Amygdala (tissue), 56 donors: ENCODE data around the gene CTDSPL.

Experiments
- DNase-seq, 56 donors: peaks; one replicate each; lab custom pipeline; 2025; lab: John Stamatoyannopoulos, UW

Gene CTDSPL

GRCh38 chr3:38008191-38008701, 146.6 kb downstream of the CTDSPL start:
- no peak for DNase-seq

DNA sequence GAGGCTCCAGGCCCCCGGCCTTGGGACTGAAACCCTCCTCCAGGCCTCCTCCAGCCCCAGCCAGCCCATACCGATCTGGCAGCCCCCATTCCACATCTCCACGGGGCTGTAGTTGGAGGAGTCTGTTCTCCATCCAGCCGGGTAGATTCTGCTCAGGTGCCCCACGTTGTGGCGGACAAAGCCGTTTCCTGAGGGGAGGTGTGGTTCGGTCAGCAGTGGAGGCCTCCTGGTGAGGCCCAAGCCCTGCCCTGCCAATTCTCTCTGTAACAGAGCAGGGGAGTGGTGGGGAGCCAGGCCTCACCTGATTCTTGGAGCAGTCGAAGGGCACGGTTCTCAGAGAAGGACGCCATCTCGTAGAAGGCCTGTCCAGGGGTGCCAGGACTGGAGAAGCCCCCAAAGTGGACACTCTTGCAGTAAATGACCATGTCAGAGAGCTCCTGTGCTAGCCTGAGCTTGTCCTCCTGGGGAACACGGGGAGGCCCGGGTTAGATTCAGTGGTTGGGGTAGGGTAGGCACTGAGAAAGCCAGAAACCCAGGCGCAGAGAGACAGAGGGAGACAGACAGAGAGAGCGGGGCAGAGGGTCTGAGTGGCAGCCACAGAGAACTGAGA, 147.4 kb downstream of the CTDSPL start:
- DNase-seq, result no peak

GRCh38 chr3:38009807-38010591, 148.3 kb downstream of the CTDSPL start:
- DNase-seq, result peak in 1 of 56 donors; percentile 16

DNA sequence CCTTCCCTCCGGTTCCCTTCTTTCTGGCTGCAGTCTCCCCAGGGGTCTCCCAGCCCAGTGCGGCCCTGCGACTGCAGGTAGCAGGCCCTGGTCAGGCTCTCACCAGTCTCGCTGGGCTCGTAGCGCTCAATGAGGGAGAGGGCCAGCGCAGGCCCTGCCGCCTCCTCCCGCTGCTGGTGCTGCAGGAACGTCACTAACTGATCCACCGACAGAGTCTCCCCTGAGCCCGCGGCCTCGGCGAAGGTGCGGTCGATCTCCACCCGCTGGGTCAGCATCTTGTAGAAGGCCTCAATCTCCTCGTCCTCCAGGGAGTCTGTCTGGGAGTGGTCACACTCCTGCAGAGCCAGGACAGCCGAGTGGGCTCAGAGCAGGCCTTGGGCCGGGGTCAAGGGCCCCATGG, 149.4 kb downstream of the CTDSPL start:
- no peak for DNase-seq

DNA sequence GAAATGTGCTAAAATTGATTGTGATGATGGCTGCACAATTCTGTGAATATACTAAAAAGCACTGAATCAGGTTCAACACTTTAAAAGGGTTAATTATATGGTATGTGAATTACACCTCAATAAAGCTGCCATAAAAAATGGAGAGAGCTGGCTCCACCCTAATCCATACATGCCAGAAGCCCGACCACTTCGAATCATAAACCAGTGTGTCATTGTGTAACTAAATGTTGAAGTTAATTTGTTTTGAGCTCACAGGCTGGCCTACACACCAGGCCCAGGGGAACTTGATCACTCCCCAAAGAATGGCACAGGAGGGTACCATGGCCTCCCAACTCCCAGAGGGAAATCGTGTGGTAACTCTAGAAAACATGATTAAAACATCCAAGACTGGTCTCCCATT, 153.8 kb downstream of the CTDSPL start:
- DNase-seq, result no peak

DNA sequence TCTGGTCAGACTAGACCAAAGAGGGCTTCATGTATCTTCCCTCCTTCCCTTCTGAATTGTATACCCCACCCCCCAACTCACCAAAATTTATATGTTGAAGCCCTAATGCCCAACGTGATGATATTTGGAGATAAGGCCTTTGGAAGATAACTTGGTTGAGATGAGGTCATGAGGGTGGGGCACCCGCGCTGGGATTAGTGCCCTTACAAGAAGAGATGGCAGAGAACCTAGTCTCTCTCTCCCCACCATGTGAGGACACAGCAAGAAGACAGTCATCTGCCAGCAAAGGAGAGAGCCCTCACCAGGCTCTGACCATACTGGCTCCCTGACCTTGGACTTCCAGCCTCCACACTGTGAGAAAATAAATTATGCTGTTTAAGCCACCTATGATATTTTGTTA, 154.3 kb downstream of the CTDSPL start:
- no peak for DNase-seq

DNA sequence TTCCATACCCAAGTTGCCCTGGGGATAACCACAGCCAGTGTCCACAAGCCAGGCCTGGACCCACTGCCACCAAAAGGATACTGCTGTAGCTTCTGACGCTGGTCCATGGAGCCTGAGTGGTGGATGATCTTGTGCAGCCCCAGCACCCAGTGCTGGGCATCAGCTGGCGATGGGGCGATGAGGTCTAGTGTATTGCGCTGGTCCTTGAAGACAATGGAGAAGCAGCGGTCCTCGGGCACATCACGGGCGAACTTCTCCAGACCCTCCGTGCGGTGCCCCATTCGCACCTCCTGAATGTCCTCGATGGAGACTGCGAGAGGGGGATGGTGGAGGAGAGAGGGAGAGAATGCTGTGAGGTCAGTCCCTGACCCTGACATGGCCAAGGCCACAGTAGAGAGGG, 154.7 kb downstream of the CTDSPL start:
- no peak for DNase-seq

GRCh38 chr3:38016847-38017444, 155.3 kb downstream of the CTDSPL start:
- no peak for DNase-seq

- no peak for DNase-seq
Observed at GRCh38 chr3:38017445-38018295, 156.0 kb downstream of the CTDSPL start.

DNA sequence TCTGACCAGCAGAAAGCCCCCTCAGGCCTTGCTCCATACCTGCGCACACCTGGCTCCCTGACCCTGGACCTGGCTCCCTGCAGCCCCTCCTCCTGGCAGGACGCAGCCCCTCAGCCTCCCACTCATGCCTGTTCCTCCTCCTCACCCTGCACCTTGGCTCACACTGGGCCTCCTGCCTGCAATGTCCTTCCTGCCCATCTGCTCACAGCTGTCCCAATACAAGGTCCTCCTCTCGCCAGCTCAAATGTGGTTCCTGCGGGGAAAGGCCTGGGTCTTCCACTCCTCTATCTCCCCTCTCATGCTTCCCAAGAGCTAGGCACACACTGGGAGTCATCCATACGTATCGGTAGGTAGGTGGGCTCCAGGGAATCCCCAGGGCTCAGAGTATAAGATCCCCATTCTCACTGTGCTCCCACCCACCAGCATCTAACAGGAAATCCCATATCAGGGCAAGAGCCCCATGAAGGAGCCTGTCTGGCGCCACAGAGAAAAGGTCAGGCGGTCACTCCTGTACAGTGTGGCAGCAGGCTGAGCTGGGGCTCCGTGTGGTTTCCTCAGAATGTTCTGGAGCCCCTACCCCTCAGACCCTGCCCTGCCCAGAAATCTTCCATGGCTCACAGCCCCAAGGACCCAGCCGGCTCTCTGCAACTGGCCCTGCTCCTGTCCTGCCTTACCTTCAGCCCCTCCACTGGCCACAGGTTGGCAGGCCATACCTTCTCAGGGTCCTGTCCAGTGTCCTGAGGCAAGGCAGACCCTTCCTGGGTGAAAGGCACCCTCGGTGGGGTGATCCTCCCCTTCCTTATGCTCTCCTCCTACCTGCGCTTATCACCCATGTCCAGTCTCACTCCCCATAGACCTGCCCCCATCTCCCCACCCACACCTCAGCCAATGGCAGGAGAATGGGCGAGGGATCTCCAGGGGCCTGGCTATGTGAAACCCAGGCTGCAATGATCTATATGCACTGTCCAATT, 156.9 kb downstream of the CTDSPL start:
- no peak for DNase-seq

GRCh38 chr3:38019658-38020341, 158.1 kb downstream of the CTDSPL start:
- no peak for DNase-seq

- DNase-seq, result no peak
Observed at GRCh38 chr3:38020342-38020726, 158.7 kb downstream of the CTDSPL start.

- no peak for DNase-seq
Observed at GRCh38 chr3:38021196-38021595, 159.5 kb downstream of the CTDSPL start.

GRCh38 chr3:38022301-38022700, 160.6 kb downstream of the CTDSPL start:
- DNase-seq, result no peak

- DNase-seq, result no peak
Observed at GRCh38 chr3:38022896-38023709, 161.4 kb downstream of the CTDSPL start.

GRCh38 chr3:38026856-38027255, 165.2 kb downstream of the CTDSPL start:
- DNase-seq, result no peak

DNA sequence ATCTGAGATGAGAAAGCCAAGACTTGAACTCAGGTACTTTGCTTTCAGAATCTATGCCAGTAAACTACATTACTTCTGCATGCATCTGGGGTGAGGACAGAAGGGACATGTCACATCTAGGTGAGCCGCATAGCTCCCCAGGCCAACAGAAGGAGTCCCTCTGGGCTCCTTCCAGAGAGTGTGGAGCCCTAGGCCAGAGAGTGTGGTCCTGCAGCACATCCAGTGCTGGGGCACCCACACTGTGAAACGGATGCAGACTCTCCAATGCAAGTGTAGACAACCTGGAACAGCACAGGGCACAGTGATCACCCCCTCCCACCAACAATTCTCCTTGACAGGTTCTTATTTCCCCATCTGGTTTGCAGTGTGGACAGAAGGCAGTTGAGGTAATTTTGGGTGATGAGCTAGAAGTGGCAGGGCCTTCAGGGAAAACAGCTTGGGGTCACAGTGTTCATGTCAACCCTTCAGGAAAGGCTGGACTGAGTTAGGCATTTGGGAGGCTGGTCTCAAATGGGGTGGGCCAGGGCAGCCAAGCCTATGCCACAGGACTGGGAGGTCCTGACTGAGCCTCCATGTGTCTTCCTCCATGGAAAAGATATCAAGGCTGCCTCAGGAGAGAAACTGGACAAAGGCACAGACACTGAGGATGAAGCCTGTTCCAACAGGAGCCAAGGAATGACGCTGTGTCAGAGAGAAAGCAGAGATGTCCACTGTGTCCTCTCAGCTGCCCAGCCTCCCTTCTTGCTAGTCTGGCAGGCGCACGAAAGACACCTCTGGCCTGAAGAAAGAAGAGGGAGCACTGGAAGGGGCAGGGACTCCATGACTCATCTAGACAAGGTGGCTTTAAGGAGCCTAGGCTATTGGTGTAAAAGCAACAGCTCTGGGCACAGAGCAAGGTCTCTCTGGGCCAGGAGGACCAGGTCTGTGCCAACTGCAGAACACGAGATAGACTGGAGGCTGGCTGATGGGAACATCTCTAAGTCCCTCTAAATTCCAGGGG, 166.1 kb downstream of the CTDSPL start:
- DNase-seq, result peak in 1 of 56 donors; percentile 17
